Esophagus muscularis mucosa (tissue), 4 donors: ENCODE data around the gene LIN52.
"Not testable (repeated sequence)": the region's sequence is repeated elsewhere in the genome, so short reads cannot be mapped to it uniquely, and the experiment has no call there.

Source experiments
- EP300 ChIP-seq: sonication (generic); formaldehyde crosslinking; IDR thresholded peaks from one replicate; pipeline ENCODE4 v1.6.1; 2017; ENCODE audit warnings: antibody characterized with exemption
- POLR2A ChIP-seq: fragments of 450-650 bp; IDR thresholded peaks from one replicate; pipeline ENCODE4 v1.6.1; 2017; ENCODE audit warnings: antibody characterized with exemption, moderate library complexity, mild to moderate bottlenecking, low read depth
- TF ChIP-seq, protein P1 (sequence below), 3 experiments: fragments of 200-600 bp in 2 of 3; fragments of 450-650 bp in 1 of 3; sonication (generic) in 2 of 3; IDR thresholded peaks; one replicate each; pipeline ENCODE4 v1.5.1; 2017 to 2019; ENCODE audit warnings: antibody characterized with exemption in 3 of 3, mild to moderate bottlenecking in 2 of 3, moderate library complexity in 1 of 3

DNA sequence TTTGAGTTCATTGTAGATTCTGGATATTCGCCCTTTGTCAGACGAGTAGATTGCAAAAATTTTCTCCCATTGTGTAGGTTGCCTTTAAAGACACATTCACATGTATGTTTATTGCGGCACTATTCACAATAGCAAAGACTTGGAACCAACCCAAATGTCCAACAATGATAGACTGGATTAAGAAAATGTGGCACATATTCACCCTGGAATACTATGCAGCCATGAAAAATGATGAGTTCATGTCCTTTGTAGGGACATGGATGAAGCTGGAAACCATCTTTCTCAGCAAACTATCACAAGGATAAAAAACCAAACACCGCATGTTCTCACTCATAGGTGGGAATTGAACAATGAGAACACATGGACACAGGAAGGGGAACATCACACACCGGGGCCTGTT lies 40.7 kb downstream of the LIN52 start:
- TF ChIP-seq, protein P1, sequence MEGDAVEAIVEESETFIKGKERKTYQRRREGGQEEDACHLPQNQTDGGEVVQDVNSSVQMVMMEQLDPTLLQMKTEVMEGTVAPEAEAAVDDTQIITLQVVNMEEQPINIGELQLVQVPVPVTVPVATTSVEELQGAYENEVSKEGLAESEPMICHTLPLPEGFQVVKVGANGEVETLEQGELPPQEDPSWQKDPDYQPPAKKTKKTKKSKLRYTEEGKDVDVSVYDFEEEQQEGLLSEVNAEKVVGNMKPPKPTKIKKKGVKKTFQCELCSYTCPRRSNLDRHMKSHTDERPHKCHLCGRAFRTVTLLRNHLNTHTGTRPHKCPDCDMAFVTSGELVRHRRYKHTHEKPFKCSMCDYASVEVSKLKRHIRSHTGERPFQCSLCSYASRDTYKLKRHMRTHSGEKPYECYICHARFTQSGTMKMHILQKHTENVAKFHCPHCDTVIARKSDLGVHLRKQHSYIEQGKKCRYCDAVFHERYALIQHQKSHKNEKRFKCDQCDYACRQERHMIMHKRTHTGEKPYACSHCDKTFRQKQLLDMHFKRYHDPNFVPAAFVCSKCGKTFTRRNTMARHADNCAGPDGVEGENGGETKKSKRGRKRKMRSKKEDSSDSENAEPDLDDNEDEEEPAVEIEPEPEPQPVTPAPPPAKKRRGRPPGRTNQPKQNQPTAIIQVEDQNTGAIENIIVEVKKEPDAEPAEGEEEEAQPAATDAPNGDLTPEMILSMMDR (IDR thresholded peaks at IDR 0.05): not testable (repeated sequence)
- not testable (repeated sequence) for TF ChIP-seq POLR2A, EP300
